ENCODE results near the gene PSME1. TPM values are rescaled to one million over a fixed set of nuclear protein-coding genes. Genes with fewer than 3 reads are reported as not detected.

The PSME1 gene
- total and polyA plus RNA-seq, 2 of the 13 experiments (the other 11 are each of a cell fraction or from before 2014, with no cell fraction given): 159 to 608 TPM

GRCh38 chr14:24146453-24146977, 10.5 kb downstream of the PSME1 start, which contains the start of gene PSME2 (continued):
- TF ChIP-seq, protein P1, sequence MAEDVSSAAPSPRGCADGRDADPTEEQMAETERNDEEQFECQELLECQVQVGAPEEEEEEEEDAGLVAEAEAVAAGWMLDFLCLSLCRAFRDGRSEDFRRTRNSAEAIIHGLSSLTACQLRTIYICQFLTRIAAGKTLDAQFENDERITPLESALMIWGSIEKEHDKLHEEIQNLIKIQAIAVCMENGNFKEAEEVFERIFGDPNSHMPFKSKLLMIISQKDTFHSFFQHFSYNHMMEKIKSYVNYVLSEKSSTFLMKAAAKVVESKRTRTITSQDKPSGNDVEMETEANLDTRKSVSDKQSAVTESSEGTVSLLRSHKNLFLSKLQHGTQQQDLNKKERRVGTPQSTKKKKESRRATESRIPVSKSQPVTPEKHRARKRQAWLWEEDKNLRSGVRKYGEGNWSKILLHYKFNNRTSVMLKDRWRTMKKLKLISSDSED (CRISPR knock-in tag; IDR thresholded peaks at IDR 0.05): no peak
- TF ChIP-seq POGZ (CRISPR knock-in tag; IDR thresholded peaks at IDR 0.05): peak; percentile 84
- no peak; the same call in 1 of the 2 replicates for TF ChIP-seq ZNF317 (CRISPR knock-in tag; IDR thresholded peaks at IDR 0.05)
- TF ChIP-seq ZBTB44 (CRISPR knock-in tag; IDR thresholded peaks at IDR 0.05): no peak
- no peak for TF ChIP-seq ZNF703 (CRISPR knock-in tag; IDR thresholded peaks at IDR 0.05; ENCODE audit: borderline replicate concordance)
- TF ChIP-seq ZNF772 (CRISPR knock-in tag; IDR thresholded peaks at IDR 0.05): 0 out of 2 replicates have a peak, but pooled peaks have one; percentile 30
- TF ChIP-seq TEAD2 (CRISPR knock-in tag; IDR thresholded peaks at IDR 0.05): no peak
- TF ChIP-seq CENPX (CRISPR knock-in tag; IDR thresholded peaks at IDR 0.05): no peak
- TF ChIP-seq TEAD3 (CRISPR knock-in tag; optimal IDR thresholded peaks at IDR 0.05; ENCODE audit: borderline replicate concordance): peak; percentile 55
- peak; percentile 94 for TF ChIP-seq ETV6 (CRISPR knock-in tag; conservative IDR thresholded peaks at IDR 0.05)
- TF ChIP-seq ZNF891 (CRISPR knock-in tag; IDR thresholded peaks at IDR 0.05): no peak
- TF ChIP-seq, protein P2, sequence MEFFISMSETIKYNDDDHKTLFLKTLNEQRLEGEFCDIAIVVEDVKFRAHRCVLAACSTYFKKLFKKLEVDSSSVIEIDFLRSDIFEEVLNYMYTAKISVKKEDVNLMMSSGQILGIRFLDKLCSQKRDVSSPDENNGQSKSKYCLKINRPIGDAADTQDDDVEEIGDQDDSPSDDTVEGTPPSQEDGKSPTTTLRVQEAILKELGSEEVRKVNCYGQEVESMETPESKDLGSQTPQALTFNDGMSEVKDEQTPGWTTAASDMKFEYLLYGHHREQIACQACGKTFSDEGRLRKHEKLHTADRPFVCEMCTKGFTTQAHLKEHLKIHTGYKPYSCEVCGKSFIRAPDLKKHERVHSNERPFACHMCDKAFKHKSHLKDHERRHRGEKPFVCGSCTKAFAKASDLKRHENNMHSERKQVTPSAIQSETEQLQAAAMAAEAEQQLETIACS (CRISPR knock-in tag; IDR thresholded peaks at IDR 0.05): no peak
- peak; percentile 84 for TF ChIP-seq POLR2G (IDR thresholded peaks at IDR 0.05; ENCODE audit: low read depth, low read length)
- TF ChIP-seq ZNF597 (CRISPR knock-in tag; IDR thresholded peaks at IDR 0.05): no peak
- TF ChIP-seq TCF7L2 (IDR thresholded peaks at IDR 0.05; ENCODE audit: low read depth, low read length): no peak
- peak; percentile 80; the same call in 1 of the 2 replicates for TF ChIP-seq ZBTB49 (CRISPR knock-in tag; IDR thresholded peaks at IDR 0.05; ENCODE audit: borderline replicate concordance)
- peak; percentile 22; the same call in 1 of the 2 replicates for TF ChIP-seq GZF1 (CRISPR knock-in tag; IDR thresholded peaks at IDR 0.05)
- no peak for TF ChIP-seq NR3C1 (CRISPR knock-in tag; IDR thresholded peaks at IDR 0.05)
- no peak for TF ChIP-seq ZSCAN22 (CRISPR knock-in tag; IDR thresholded peaks at IDR 0.05)
- peak; percentile 71 for TF ChIP-seq ZMYM3 (CRISPR knock-in tag; IDR thresholded peaks at IDR 0.05)
- TF ChIP-seq TFDP2 (CRISPR knock-in tag; IDR thresholded peaks at IDR 0.05): no peak
- TF ChIP-seq RFXAP (CRISPR knock-in tag; IDR thresholded peaks at IDR 0.05; ENCODE audit: borderline replicate concordance): peak; percentile 52; the same call in 1 of the 2 replicates

All from HepG2 (cell line).